TTC549 (cell line): ENCODE measurements around the gene GCSAML.
A peak's percentile ranks its signal among the peaks of the same experiment; 100 is the strongest.

Experiments
- FAIRE-seq: peaks from 2 replicates; lab custom pipeline; 2012; peaks lifted over from hg19 to GRCh38; lab: Jason Lieb, UNC

The GCSAML gene

GRCh38 chr1:247574664-247575063 lies 25.7 kb downstream of the GCSAML start:
- no peak for FAIRE-seq

- FAIRE-seq, result peak; percentile 93
Measured at GRCh38 chr1:247576514-247576913, 27.6 kb downstream of the GCSAML start.

GRCh38 chr1:247578946-247579460 lies 30.1 kb downstream of the GCSAML start:
- FAIRE-seq, result no peak

GRCh38 chr1:247588060-247588459 lies 39.1 kb downstream of the GCSAML start, which contains the start of gene OR2G2:
TSS of gene OR2G2 (plus strand) at chr1:247588360. CDS start at chr1:247588360, 0 bp downstream.
- no peak for FAIRE-seq

- no peak for FAIRE-seq
Measured at GRCh38 chr1:247605286-247605685, 56.4 kb downstream of the GCSAML start, which contains the start of gene OR2G3. TSS of gene OR2G3 (plus strand) at chr1:247605586. CDS start at chr1:247605586, 0 bp downstream.

- no peak for FAIRE-seq
Measured at GRCh38 chr1:247613405-247613804, 64.5 kb downstream of the GCSAML start.

GRCh38 chr1:247614625-247615024 lies 65.7 kb downstream of the GCSAML start:
- no peak for FAIRE-seq
